Stomach (tissue), 4 donors: ENCODE data around the gene TMEM128.

ENCODE experiments used
- POLR2A ChIP-seq, 4 donors: fragments of 450-650 bp; IDR thresholded peaks; one replicate each; pipeline ENCODE4 v1.6.1; 2016; ENCODE audit warnings: antibody characterized with exemption in 4 of 4, control low read depth in 2 of 4, mild to moderate bottlenecking in 1 of 4, moderate library complexity in 1 of 4
- TF ChIP-seq, protein P1 (sequence below), 7 experiments: fragments of 450-650 bp in 4 of 7; fragments of 200-600 bp in 3 of 7; sonication (generic) in 3 of 7; IDR thresholded peaks; one replicate each; pipeline ENCODE4 v1.5.1; 2016 to 2019; ENCODE audit warnings: antibody characterized with exemption in 7 of 7, control low read depth in 2 of 7, mild to moderate bottlenecking in 1 of 7

DNA sequence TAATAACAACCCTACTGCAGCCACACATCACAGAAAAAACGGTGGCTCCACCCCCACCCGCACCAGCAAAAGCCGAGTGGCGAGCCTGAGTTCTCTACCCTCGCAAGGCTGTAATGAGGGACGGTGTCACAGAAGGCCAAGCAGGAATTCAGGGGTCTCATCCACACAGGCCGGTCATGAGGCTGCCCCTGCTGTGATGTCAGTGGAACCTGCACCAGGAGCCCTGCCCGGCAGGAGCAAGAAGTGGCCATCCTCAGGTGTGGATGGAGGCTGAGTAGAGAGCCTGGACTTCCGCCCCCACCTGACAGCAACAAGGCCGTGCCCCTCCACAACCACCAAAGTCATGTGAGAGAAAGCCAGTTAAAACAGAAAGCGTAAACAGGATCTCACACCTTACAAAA is 21.3 kb upstream of the TMEM128 start:
- no peak for TF ChIP-seq POLR2A (IDR thresholded peaks at IDR 0.05)
- TF ChIP-seq, protein P1, sequence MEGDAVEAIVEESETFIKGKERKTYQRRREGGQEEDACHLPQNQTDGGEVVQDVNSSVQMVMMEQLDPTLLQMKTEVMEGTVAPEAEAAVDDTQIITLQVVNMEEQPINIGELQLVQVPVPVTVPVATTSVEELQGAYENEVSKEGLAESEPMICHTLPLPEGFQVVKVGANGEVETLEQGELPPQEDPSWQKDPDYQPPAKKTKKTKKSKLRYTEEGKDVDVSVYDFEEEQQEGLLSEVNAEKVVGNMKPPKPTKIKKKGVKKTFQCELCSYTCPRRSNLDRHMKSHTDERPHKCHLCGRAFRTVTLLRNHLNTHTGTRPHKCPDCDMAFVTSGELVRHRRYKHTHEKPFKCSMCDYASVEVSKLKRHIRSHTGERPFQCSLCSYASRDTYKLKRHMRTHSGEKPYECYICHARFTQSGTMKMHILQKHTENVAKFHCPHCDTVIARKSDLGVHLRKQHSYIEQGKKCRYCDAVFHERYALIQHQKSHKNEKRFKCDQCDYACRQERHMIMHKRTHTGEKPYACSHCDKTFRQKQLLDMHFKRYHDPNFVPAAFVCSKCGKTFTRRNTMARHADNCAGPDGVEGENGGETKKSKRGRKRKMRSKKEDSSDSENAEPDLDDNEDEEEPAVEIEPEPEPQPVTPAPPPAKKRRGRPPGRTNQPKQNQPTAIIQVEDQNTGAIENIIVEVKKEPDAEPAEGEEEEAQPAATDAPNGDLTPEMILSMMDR (IDR thresholded peaks at IDR 0.05), result no peak
